Activated T-helper 17 cell treated with anti-CD3 and anti-CD28 coated beads, Interleukin-2, amount 50 U/mL, for 72 hours (primary cell): ENCODE measurements around the gene ITIH3. TPM values are rescaled to one million over a fixed set of nuclear protein-coding genes. Genes with fewer than 3 reads are reported as not detected.

Experiments used
- ATAC-seq: fragments of 150-1000 bp; cut with Tn5 transposase; replicated peaks from 2 replicates; pipeline ENCODE4 v1.10.0; 2021; ENCODE audit warnings: mild to moderate bottlenecking, moderate library complexity
- H3K27ac Mint-ChIP-seq: one replicate; pipeline ENCODE4 v1.8.0; 2022; ENCODE audit warnings: mixed read lengths
- H3K27me3 Mint-ChIP-seq: one replicate; pipeline ENCODE4 v1.8.0; 2022; ENCODE audit warnings: mixed read lengths
- H3K36me3 Mint-ChIP-seq: one replicate; pipeline ENCODE4 v1.8.0; 2022; ENCODE audit warnings: low read depth, mild to moderate bottlenecking, mixed read lengths
- H3K4me1 Mint-ChIP-seq: one replicate; pipeline ENCODE4 v1.8.0; 2022; ENCODE audit warnings: mixed read lengths
- H3K4me3 Mint-ChIP-seq: one replicate; pipeline ENCODE4 v1.8.0; 2022; ENCODE audit warnings: mild to moderate bottlenecking, mixed read lengths
- H3K9me3 Mint-ChIP-seq: one replicate; pipeline ENCODE4 v1.8.0; 2022; ENCODE audit warnings: mixed read lengths
- total RNA-seq, 2 donors: library from RNA; stranded (reverse); gene quantifications; one replicate each; pipeline ENCODE4 v1.2.3, GENCODE V29; 2022

The ITIH3 gene
- total RNA-seq = not detected

- Mint-ChIP-seq H3K4me3 (no peak within 1 kb of the TSS), H3K36me3 (no peaks in the 10 kb centered on the region), H3K9me3 (no peaks in the 10 kb centered on the region), H3K4me1 (no peaks in the 10 kb centered on the region), H3K27me3 (no peaks in the 10 kb centered on the region), H3K27ac (no peak within 1 kb of the TSS)
- ATAC-seq = no peak
These were observed at the start of gene ITIH3 for GRCh38 chr3:52794612-52795099. Gene ITIH3 (plus strand): TSS chr3:52794796. CDS start chr3:52794804, 8 bp downstream.

GRCh38 chr3:52752045-52752660 lies 42.4 kb upstream of the ITIH3 start:
- H3K27me3 Mint-ChIP-seq = no peaks in the 10 kb centered on the region
- peaks cover 37% of the 10 kb centered on the region for H3K36me3 Mint-ChIP-seq
- no peak for ATAC-seq

GRCh38 chr3:52754373-52754772 lies 40.2 kb upstream of the ITIH3 start:
- H3K4me1 Mint-ChIP-seq = no peaks in the 10 kb centered on the region
- no peaks in the 10 kb centered on the region for H3K9me3 Mint-ChIP-seq
- no peak overlapping the region for H3K27ac Mint-ChIP-seq
- no peak overlapping the region for H3K4me3 Mint-ChIP-seq
- H3K36me3 Mint-ChIP-seq = peaks cover 35% of the 10 kb centered on the region
- ATAC-seq = no peak
- no peaks in the 10 kb centered on the region for H3K27me3 Mint-ChIP-seq

More at GRCh38 chr3:52752045-52752660, 42.4 kb upstream of the ITIH3 start:
- H3K4me1 Mint-ChIP-seq = no peaks in the 10 kb centered on the region
- no peak overlapping the region for H3K4me3 Mint-ChIP-seq
- no peak overlapping the region for H3K27ac Mint-ChIP-seq
- no peaks in the 10 kb centered on the region for H3K9me3 Mint-ChIP-seq

- Mint-ChIP-seq H3K9me3 (no peaks in the 10 kb centered on the region), H3K4me3 (no peak overlapping the region), H3K27me3 (no peaks in the 10 kb centered on the region), H3K4me1 (no peaks in the 10 kb centered on the region), H3K27ac (no peak overlapping the region), H3K36me3 (peaks cover 26% of the 10 kb centered on the region)
- no peak for ATAC-seq
These were observed 38.5 kb upstream of the ITIH3 start for GRCh38 chr3:52756141-52756540.

- Mint-ChIP-seq H3K27me3 (no peaks in the 10 kb centered on the region), H3K9me3 (no peaks in the 10 kb centered on the region), H3K27ac (no peak overlapping the region), H3K4me3 (no peak overlapping the region), H3K36me3 (peaks cover 30% of the 10 kb centered on the region), H3K4me1 (no peaks in the 10 kb centered on the region)
- ATAC-seq = no peak
These were observed 31.1 kb upstream of the ITIH3 start for GRCh38 chr3:52763466-52763865.

GRCh38 chr3:52769786-52770455 lies 24.7 kb upstream of the ITIH3 start:
- Mint-ChIP-seq H3K36me3 (peaks cover 10% of the 10 kb centered on the region), H3K27ac (peak overlapping the region; percentile 41), H3K27me3 (peaks cover 6% of the 10 kb centered on the region), H3K4me1 (peaks cover 15% of the 10 kb centered on the region), H3K9me3 (no peaks in the 10 kb centered on the region), H3K4me3 (peak overlapping the region; percentile 86)
- ATAC-seq = no peak

GRCh38 chr3:52770496-52771333 lies 23.9 kb upstream of the ITIH3 start, which contains the start of gene NEK4:
Gene NEK4 (minus strand): TSS chr3:52770940. CDS start chr3:52770746, 194 bp downstream.
- peak within 1 kb of the TSS; percentile 72 for H3K27ac Mint-ChIP-seq
- H3K4me3 Mint-ChIP-seq = peak within 1 kb of the TSS; percentile 86
- H3K27me3 Mint-ChIP-seq = peaks cover 6% of the 10 kb centered on the region
- H3K36me3 Mint-ChIP-seq = peaks cover 5% of the 10 kb centered on the region
- ATAC-seq = peak; percentile 95
- H3K4me1 Mint-ChIP-seq = peaks cover 15% of the 10 kb centered on the region
- H3K9me3 Mint-ChIP-seq = no peaks in the 10 kb centered on the region

GRCh38 chr3:52771334-52771681 lies 23.3 kb upstream of the ITIH3 start:
- Mint-ChIP-seq H3K9me3 (no peaks in the 10 kb centered on the region), H3K4me3 (peak overlapping the region; percentile 86), H3K27me3 (peaks cover 6% of the 10 kb centered on the region), H3K36me3 (no peaks in the 10 kb centered on the region), H3K27ac (peak overlapping the region; percentile 72), H3K4me1 (peaks cover 15% of the 10 kb centered on the region)
- ATAC-seq = peak; percentile 13

- H3K36me3 Mint-ChIP-seq = no peaks in the 10 kb centered on the region
- H3K9me3 Mint-ChIP-seq = no peaks in the 10 kb centered on the region
These were observed 22.9 kb upstream of the ITIH3 start for GRCh38 chr3:52771702-52772101.

GRCh38 chr3:52773361-52774065 lies 21.1 kb upstream of the ITIH3 start:
- H3K27ac Mint-ChIP-seq = no peak overlapping the region
- peaks cover 8% of the 10 kb centered on the region for H3K27me3 Mint-ChIP-seq
- ATAC-seq = no peak
- H3K36me3 Mint-ChIP-seq = no peaks in the 10 kb centered on the region
- H3K4me3 Mint-ChIP-seq = no peak overlapping the region
- H3K9me3 Mint-ChIP-seq = no peaks in the 10 kb centered on the region
- H3K4me1 Mint-ChIP-seq = peaks cover 15% of the 10 kb centered on the region

More at GRCh38 chr3:52771702-52772101, 22.9 kb upstream of the ITIH3 start:
- H3K4me3 Mint-ChIP-seq = peak overlapping the region; percentile 86
- no peak for ATAC-seq
- H3K4me1 Mint-ChIP-seq = peaks cover 15% of the 10 kb centered on the region
- H3K27me3 Mint-ChIP-seq = peaks cover 6% of the 10 kb centered on the region
- H3K27ac Mint-ChIP-seq = peak overlapping the region; percentile 72

GRCh38 chr3:52774066-52774713 lies 20.4 kb upstream of the ITIH3 start:
- Mint-ChIP-seq H3K4me3 (no peak overlapping the region), H3K27me3 (peaks cover 8% of the 10 kb centered on the region), H3K4me1 (peaks cover 15% of the 10 kb centered on the region), H3K36me3 (no peaks in the 10 kb centered on the region), H3K9me3 (no peaks in the 10 kb centered on the region), H3K27ac (no peak overlapping the region)
- ATAC-seq = no peak

- Mint-ChIP-seq H3K36me3 (no peaks in the 10 kb centered on the region), H3K9me3 (no peaks in the 10 kb centered on the region), H3K4me3 (no peak overlapping the region), H3K27me3 (peaks cover 3% of the 10 kb centered on the region), H3K4me1 (peaks cover 9% of the 10 kb centered on the region), H3K27ac (no peak overlapping the region)
- no peak for ATAC-seq
These were observed 19.4 kb upstream of the ITIH3 start for GRCh38 chr3:52774901-52775864.

- Mint-ChIP-seq H3K36me3 (no peaks in the 10 kb centered on the region), H3K4me3 (no peak overlapping the region), H3K4me1 (peaks cover 9% of the 10 kb centered on the region), H3K9me3 (no peaks in the 10 kb centered on the region), H3K27ac (no peak overlapping the region), H3K27me3 (peaks cover 3% of the 10 kb centered on the region)
- ATAC-seq = no peak
These were observed 18.7 kb upstream of the ITIH3 start for GRCh38 chr3:52775877-52776276.
